Heart left ventricle (tissue), 16 donors: ENCODE measurements around the gene ZNF771. TPM values are rescaled to one million over a fixed set of nuclear protein-coding genes. Genes with fewer than 3 reads are reported as not detected.

Experiments used
- ATAC-seq, 4 donors: fragments of 200-7000 bp; cut with Tn5 transposase; one replicate each; pipeline ENCODE4 v1.9.1; 2020 to 2022; ENCODE audit warnings: moderate library complexity in 4 of 4, mild to moderate bottlenecking in 3 of 4, moderate number of reproducible peaks in 1 of 4
- DNase-seq, 5 donors: peaks; one replicate each; pipeline ENCODE4 v3.0.0-alpha.2; 2020
- H3K27ac ChIP-seq, 12 donors: fragments of 200-600 bp; sonication (generic) in 4 of 12; one replicate each; pipeline versions ENCODE4 v1.5.0 to v1.8.0; 2016 to 2022; ENCODE audit warnings: mild to moderate bottlenecking in 2 of 12
- H3K27me3 ChIP-seq, 9 donors: fragments of 200-600 bp; sonication (generic) in 2 of 9; one replicate each; pipeline versions ENCODE4 v1.5.1 to v1.8.0; 2016 to 2022; ENCODE audit warnings: mild to moderate bottlenecking in 3 of 9
- H3K36me3 ChIP-seq, 9 donors: fragments of 200-600 bp; sonication (generic) in 2 of 9; one replicate each; pipeline versions ENCODE4 v1.5.0 to v1.8.0; 2018 to 2022; ENCODE audit warnings: mild to moderate bottlenecking in 2 of 9
- H3K4me1 ChIP-seq, 12 donors: fragments of 200-600 bp; sonication (generic) in 4 of 12; one replicate each; pipeline versions ENCODE4 v1.5.0 to v1.8.0; 2016 to 2022; ENCODE audit warnings: mild to moderate bottlenecking in 3 of 12
- H3K4me3 ChIP-seq, 12 donors: fragments of 200-600 bp; sonication (generic) in 4 of 12; one replicate each; pipeline versions ENCODE4 v1.5.0 to v1.8.0; 2017 to 2022; ENCODE audit warnings: mild to moderate bottlenecking in 9 of 12, moderate library complexity in 4 of 12
- H3K9me3 ChIP-seq, 12 donors: fragments of 200-600 bp; sonication (generic) in 4 of 12; one replicate each; pipeline versions ENCODE4 v1.5.0 to v1.8.0; 2016 to 2022; ENCODE audit warnings: mild to moderate bottlenecking in 1 of 12
- CTCF ChIP-seq, 12 donors: fragments of 200-600 bp; sonication (generic) in 4 of 12; IDR thresholded peaks; one replicate each; pipeline versions ENCODE4 v1.5.0 to v1.8.0; 2018 to 2022; ENCODE audit warnings: antibody characterized with exemption in 12 of 12, mild to moderate bottlenecking in 5 of 12
- POLR2A ChIP-seq, 2 donors: fragments of 450-650 bp; IDR thresholded peaks; one replicate each; pipeline ENCODE4 v1.6.1; 2017; ENCODE audit warnings: antibody characterized with exemption in 2 of 2, mild to moderate bottlenecking in 2 of 2, moderate library complexity in 2 of 2
- WGBS, 4 donors: extraction: QIAGEN DNeasy Blood & Tissue Kit in 2 of 4; methylation state at CpG; one replicate each; pipeline versions ENCODE4 v1.1.5 to v1.1.7; 2013 to 2018; 5-methylcytosine and 5-hydroxymethylcytosine counted together
- intact Hi-C, 10 donors: fragments of 100-400 bp; cut with DNase I; formaldehyde crosslinking; loops; one replicate each; pipeline versions ENCODE4 v1.11.1 to v1.14.2; 2022
- long read RNA-seq, 3 donors: library from polyadenylated mRNA; unstranded; transcript quantifications; one replicate each; pipeline ENCODE4 v2.0.0, GENCODE V29; 2020 to 2021
- polyA plus RNA-seq, 2 donors: library from polyadenylated mRNA; stranded (reverse); fragments of 200-250 nt; gene quantifications; one replicate each; pipeline ENCODE4 v1.2.3, GENCODE V29; 2013
- total RNA-seq, 9 donors: library from RNA; depleted of rRNA in 2 of 9; stranded (reverse); fragments of >200 nt in 2 of 9; fragmentation: NEBNext Ultra II Directional in 3 of 9; extraction: Animal tissue kit (Norgen Biotek cat#: 25700) in 3 of 9; gene quantifications; one replicate each; pipeline versions ENCODE4 v1.1.0 to v1.2.4, GENCODE V29; 2016 to 2023
- donor health status: ischemic (EF 13 %, LVEDD 7.1; RV severe dilation, severe dysfunction).
- donor health status: healthy with polysubstance abuse.
- donor health status: DM: no; HTN: yes; CAD: no.
- donor health status: DM: no; HTN: no; CAD: no.
- donor health status: ischemic (EF 25% LVEDD 6.9; RV normal size, moderate dysfunction).
- donor health status: ischemic (EF 25% LVEDD 5.7; RV mildly dilated, moderate dysfunction).
- donor health status: healthy.
- donor health status: DM: yes; HTN: yes; CAD: no.
- donor health status: ischemic (EF 35%, LVEDD 5.7; RV mildly dilated, moderate dysfunction).
- donor health status: nonischemic (EF 11% LVEDD 7.7; RV severe dilation, severe dysfunction).
- donor health status: DM: yes; HTN: yes; CAD: no.
- donor health status: PGD.
- donor health status: ischemic (EF 29% LVEDD 5.4; RV normal size, mild dysfunction).
- donor health status: nonischemic (EF 23%, LVEDD 6.1; RV moderate dilation, normal function).

The ZNF771 gene
- total RNA-seq, result 10 to 100 TPM in 2 of 9 donors, 1 to 10 TPM in 7; 4.8 to 18.8 (median 6.8) TPM
- polyA plus RNA-seq, result 10 to 100 TPM in 1 of 2 donors, 1 to 10 TPM in 1; 4.4 to 13.6 TPM
- long read RNA-seq, donor 1, transcript ZNF771-201 (3 exons, 2,371 nt), result major isoform, 26 of 44 reads
- long read RNA-seq, donor 1, partial matches to known transcripts, result 13 of 44 reads
- long read RNA-seq, donor 1, other reads (novel, unspliced or antisense), result 1 of 44 reads
- long read RNA-seq, donor 2, partial matches to known transcripts, result 1 of 7 reads
- long read RNA-seq, donor 2, other reads (novel, unspliced or antisense), result 2 of 7 reads
- long read RNA-seq, donor 3, transcript ZNF771-201 (3 exons, 2,371 nt), result major isoform, 16 of 24 reads
- long read RNA-seq, donor 3, partial matches to known transcripts, result 4 of 24 reads
- long read RNA-seq, donor 3, other reads (novel, unspliced or antisense), result 2 of 24 reads

DNA sequence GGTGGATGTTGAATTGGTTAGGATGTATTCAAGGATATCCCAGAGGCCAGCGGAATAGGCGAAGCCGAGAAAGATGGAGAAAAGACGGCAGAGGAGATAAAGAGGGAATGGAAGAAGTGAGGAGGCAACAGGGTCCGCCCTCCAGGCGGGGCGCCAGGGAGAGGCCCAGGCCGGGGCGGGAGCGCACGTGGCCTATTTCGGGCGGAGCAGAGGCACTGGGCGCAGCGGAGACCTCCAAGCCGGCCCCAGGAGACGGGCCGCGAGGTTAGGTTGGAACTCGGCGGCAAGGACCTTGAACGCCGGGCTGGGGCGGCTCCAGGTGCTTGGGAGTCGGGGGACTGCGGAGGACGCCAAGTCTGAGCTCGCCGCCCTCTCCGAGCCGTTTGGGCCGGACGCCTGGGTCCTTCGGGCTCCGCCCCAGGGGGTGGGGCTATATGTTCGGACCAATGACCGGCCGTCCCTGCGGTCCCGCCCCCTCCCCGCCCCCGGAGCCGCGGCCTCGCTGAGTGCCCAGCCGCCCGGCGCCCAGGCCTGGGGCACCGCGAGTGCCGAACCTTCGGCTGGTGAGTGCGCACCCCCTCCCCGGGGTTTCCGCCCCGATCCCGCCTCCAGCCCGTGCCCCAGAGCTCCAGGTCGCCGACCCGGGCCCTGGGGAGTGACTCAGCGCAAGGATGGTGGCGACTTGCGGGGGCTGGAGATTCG lies at the start of gene ZNF771:
Gene ZNF771, plus strand, starts transcription at position 505 of the 702 bp plus-strand sequence. CDS start 448 bp downstream, outside the sequence.
- intact Hi-C loops, result loop anchor here in 4 of 10 donors (2.0 to 10.0 kb wide), 6 partner anchors 28 to 335 kb away; partner anchors contain the start of genes TBX6 (in 2 of the 4) and YPEL3 (in 1 of the 4)
- peak; percentile 83 to 97 (median 96) for ATAC-seq
- Histone ChIP-seq H3K36me3 (peaks cover 0 to 13% (median 8%) of the 10 kb centered on the region in 9 donors), H3K4me1 (peaks cover 0 to 33% (median 17%) of the 10 kb centered on the region in 12 donors), H3K4me3 (peak within 1 kb of the TSS; percentile 54 to 96 (median 76)), H3K9me3 (no peaks in the 10 kb centered on the region), H3K27me3 (no peaks in the 10 kb centered on the region), H3K27ac (peak within 1 kb of the TSS; percentile 61 to 93 (median 85))
- WGBS, 4 donors, result 0 to 1% (median 0%) methylated on average over 25 to 65 of the region's 65 CpGs
- TF ChIP-seq POLR2A (IDR thresholded peaks at IDR 0.05), result peak in 1 of 2 donors; percentile 59
- peak in 3 of 12 donors; percentile 15 to 18 (median 15) for TF ChIP-seq CTCF (IDR thresholded peaks at IDR 0.05)
- DNase-seq, result peak; percentile 94 to 97 (median 94)

GRCh38 chr16:30357715-30358576 lies 49.5 kb upstream of the ZNF771 start:
- no peaks in the 10 kb centered on the region for H3K27me3 ChIP-seq
- TF ChIP-seq CTCF (IDR thresholded peaks at IDR 0.05) (no peak), POLR2A (IDR thresholded peaks at IDR 0.05) (no peak)
- no peaks in the 10 kb centered on the region for H3K9me3 ChIP-seq
- H3K4me3 ChIP-seq, result no peak overlapping the region
- intact Hi-C loops, result loop anchor here in 3 of 10 donors (5.0 to 10.0 kb wide), 3 partner anchors 39 to 263 kb away; partner anchors contain the start of genes TBX6 (in 1 of the 3), YPEL3 (in 1 of the 3) and ZNF48 (in 1 of the 3)
- H3K4me1 ChIP-seq, result peaks cover 5 to 33% (median 24%) of the 10 kb centered on the region in 12 donors
- ATAC-seq, result no peak
- no peak overlapping the region for H3K27ac ChIP-seq
- no peak for DNase-seq
- H3K36me3 ChIP-seq, result peaks cover 0 to 72% (median 58%) of the 10 kb centered on the region in 9 donors
- 84 to 90% (median 87%) methylated on average over 36 to 37 of the region's 37 CpGs for WGBS, 4 donors

DNA sequence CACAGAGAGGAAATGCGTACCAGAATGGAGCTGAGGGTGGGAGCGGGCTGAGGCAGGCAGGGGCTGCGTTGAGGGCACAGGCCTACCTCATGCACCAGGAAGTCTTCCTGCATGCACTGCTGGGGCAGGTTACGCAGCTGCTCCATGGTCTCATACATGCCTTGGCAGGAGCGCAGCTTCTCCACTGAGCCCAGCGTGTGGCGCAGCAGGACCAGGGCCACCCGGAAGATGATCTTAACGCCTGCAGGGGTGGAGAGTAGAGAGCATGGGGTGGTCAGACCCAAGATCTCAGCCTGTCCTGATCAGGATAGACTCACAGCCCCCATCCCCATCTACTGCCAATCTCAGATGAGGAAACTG lies 48.8 kb upstream of the ZNF771 start:
- 90 to 93% (median 92%) methylated on average over 9 of the region's 9 CpGs for whole genome bisulfite sequencing, 4 donors
- peaks cover 0 to 72% (median 56%) of the 10 kb centered on the region in 9 donors for H3K36me3 ChIP-seq
- no peak overlapping the region for H3K4me3 ChIP-seq
- H3K27me3 ChIP-seq, result no peaks in the 10 kb centered on the region
- no peaks in the 10 kb centered on the region for H3K9me3 ChIP-seq
- intact Hi-C loops, result loop anchor here in 3 of 10 donors (5.0 to 10.0 kb wide), 3 partner anchors 39 to 264 kb away; partner anchors contain the start of genes TBX6 (in 1 of the 3), YPEL3 (in 1 of the 3) and ZNF48 (in 1 of the 3)
- ATAC-seq (no peak), DNase-seq (no peak)
- TF ChIP-seq CTCF (IDR thresholded peaks at IDR 0.05) (no peak), POLR2A (IDR thresholded peaks at IDR 0.05) (no peak)
- H3K27ac ChIP-seq, result no peak overlapping the region
- peaks cover 5 to 28% (median 20%) of the 10 kb centered on the region in 12 donors for H3K4me1 ChIP-seq
